Prostate gland (tissue), 2 donors: ENCODE measurements around the gene CNTNAP2.
"Not testable (repeated sequence)": the region's sequence is repeated elsewhere in the genome, so short reads cannot be mapped to it uniquely, and the experiment has no call there.

Experiments used
- POLR2A ChIP-seq: fragments of 450-650 bp; IDR thresholded peaks from one replicate; pipeline ENCODE4 v1.6.1; 2016; ENCODE audit warnings: antibody characterized with exemption, mild to moderate bottlenecking
- POLR2AphosphoS5 ChIP-seq: sonication (generic); formaldehyde crosslinking; IDR thresholded peaks from one replicate; pipeline ENCODE4 v1.6.1; 2017; ENCODE audit warnings: antibody characterized with exemption
- TF ChIP-seq, protein P1 (sequence below), 4 experiments: fragments of 200-600 bp in 2 of 4; fragments of 450-650 bp in 2 of 4; sonication (generic) in 2 of 4; IDR thresholded peaks; 1 replicate in 3 of 4; 2 replicates in 1 of 4; pipeline ENCODE4 v1.5.1; 2016 to 2019; ENCODE audit warnings: antibody characterized with exemption in 4 of 4, mild to moderate bottlenecking in 2 of 4, moderate library complexity in 2 of 4

DNA sequence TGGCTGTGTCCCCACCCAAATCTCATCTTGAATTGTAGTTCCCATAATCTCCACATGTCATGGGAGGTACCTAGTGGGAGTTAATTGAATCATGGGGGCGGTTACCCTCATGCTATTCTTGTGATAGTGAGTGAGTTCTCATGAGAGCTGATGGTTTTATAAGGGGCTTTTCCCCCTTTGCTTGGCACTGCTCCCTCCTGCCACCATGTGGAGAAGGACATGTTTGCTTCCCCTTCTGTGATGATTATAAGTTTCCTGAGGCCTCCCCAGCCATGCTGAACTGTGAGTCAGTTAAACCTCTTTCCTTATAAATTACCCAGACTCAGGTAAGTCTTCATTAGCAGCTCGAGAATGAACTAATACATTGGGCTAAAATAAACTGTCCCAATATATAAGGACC is 1482.1 kb downstream of the CNTNAP2 start:
- TF ChIP-seq, protein P1, sequence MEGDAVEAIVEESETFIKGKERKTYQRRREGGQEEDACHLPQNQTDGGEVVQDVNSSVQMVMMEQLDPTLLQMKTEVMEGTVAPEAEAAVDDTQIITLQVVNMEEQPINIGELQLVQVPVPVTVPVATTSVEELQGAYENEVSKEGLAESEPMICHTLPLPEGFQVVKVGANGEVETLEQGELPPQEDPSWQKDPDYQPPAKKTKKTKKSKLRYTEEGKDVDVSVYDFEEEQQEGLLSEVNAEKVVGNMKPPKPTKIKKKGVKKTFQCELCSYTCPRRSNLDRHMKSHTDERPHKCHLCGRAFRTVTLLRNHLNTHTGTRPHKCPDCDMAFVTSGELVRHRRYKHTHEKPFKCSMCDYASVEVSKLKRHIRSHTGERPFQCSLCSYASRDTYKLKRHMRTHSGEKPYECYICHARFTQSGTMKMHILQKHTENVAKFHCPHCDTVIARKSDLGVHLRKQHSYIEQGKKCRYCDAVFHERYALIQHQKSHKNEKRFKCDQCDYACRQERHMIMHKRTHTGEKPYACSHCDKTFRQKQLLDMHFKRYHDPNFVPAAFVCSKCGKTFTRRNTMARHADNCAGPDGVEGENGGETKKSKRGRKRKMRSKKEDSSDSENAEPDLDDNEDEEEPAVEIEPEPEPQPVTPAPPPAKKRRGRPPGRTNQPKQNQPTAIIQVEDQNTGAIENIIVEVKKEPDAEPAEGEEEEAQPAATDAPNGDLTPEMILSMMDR (IDR thresholded peaks at IDR 0.05): not testable (repeated sequence)
- TF ChIP-seq POLR2AphosphoS5, POLR2A: not testable (repeated sequence)
